Psoas muscle (tissue), 8 donors: ENCODE measurements around the gene LRCH4. TPM values are rescaled to one million over a fixed set of nuclear protein-coding genes. Genes with fewer than 3 reads are reported as not detected.

Source experiments
- ATAC-seq, 4 donors: fragments of 200-7000 bp; cut with Tn5 transposase; one replicate each; pipeline ENCODE4 v1.9.1; 2020; ENCODE audit warnings: moderate library complexity in 3 of 4, mild to moderate bottlenecking in 2 of 4
- DNase-seq, 2 donors: peaks; one replicate each; pipeline ENCODE4 v3.0.0-alpha.2; 2020
- H3K27ac ChIP-seq: fragments of 200-600 bp; one replicate; pipeline ENCODE4 v1.8.0; 2022
- H3K27me3 ChIP-seq, 3 donors: fragments of 200-600 bp in 1 of 3; one replicate each; pipeline versions ENCODE4 v1.6.1 to v1.8.0; 2013 to 2022; ENCODE audit warnings: low read length in 2 of 3, mild to moderate bottlenecking in 2 of 3, moderate library complexity in 1 of 3; ENCODE audit not compliant: insufficient read depth in 3 of 3
- H3K36me3 ChIP-seq, 2 donors: fragments of 200-600 bp in 1 of 2; one replicate each; pipeline versions ENCODE4 v1.6.1 to v1.8.0; 2013 to 2022; ENCODE audit warnings: low read depth in 1 of 2, mild to moderate bottlenecking in 1 of 2, moderate library complexity in 1 of 2; ENCODE audit not compliant: insufficient read depth in 1 of 2
- H3K4me1 ChIP-seq: fragments of 200-600 bp; one replicate; pipeline ENCODE4 v1.8.0; 2022
- H3K4me3 ChIP-seq: fragments of 200-600 bp; one replicate; pipeline ENCODE4 v1.8.0; 2022; ENCODE audit warnings: mild to moderate bottlenecking
- H3K9me3 ChIP-seq: fragments of 200-600 bp; one replicate; pipeline ENCODE4 v1.8.0; 2022
- CTCF ChIP-seq: fragments of 200-600 bp; IDR thresholded peaks from one replicate; pipeline ENCODE4 v1.8.0; 2022; ENCODE audit warnings: antibody characterized with exemption
- WGBS, 3 donors: extraction: QIAGEN DNeasy Blood & Tissue Kit; methylation state at CpG; one replicate each; pipeline versions ENCODE4 v1.1.6 to v1.1.7; 2013; 5-methylcytosine and 5-hydroxymethylcytosine counted together
- intact Hi-C, 2 donors: fragments of 100-400 bp; cut with DNase I; formaldehyde crosslinking; loops; one replicate each; pipeline versions ENCODE4 v1.11.0 to v1.14.2; 2022
- polyA plus RNA-seq, 3 donors: library from polyadenylated mRNA; stranded (reverse); fragments of 200-250 nt; gene quantifications; one replicate each; pipeline ENCODE4 v1.2.3, GENCODE V29; 2013
- total RNA-seq, 4 donors: library from RNA; stranded (reverse); fragmentation: NEBNext Ultra II Directional in 2 of 4; extraction: Animal tissue kit (Norgen Biotek cat#: 25700) in 2 of 4; gene quantifications; one replicate each; pipeline versions ENCODE4 v1.2.1 to v1.2.4, GENCODE V29; 2021 to 2023
- donor health status: healthy with polysubstance abuse.
- donor health status: DM: no; HTN: no; CAD: no; lungs with moderate emphysema.
- donor health status: Bipolar disorder and iron deficiency.
- donor health status: healthy.
- donor health status: DM: yes; HTN: yes; CAD: no.
- donor health status: DM: no; HTN: no; CAD: no.
- donor health status: DM: no; HTN: no; CAD: no.
- donor health status: DM: yes; HTN: yes; CAD: no.

Gene LRCH4
- total and polyA plus RNA-seq, 7 donors = 16.7 to 41.5 (median 33.5) TPM

GRCh38 chr7:100561491-100562194 is 24.3 kb downstream of the LRCH4 start:
- H3K4me3 ChIP-seq = no peak overlapping the region
- no peaks in the 10 kb centered on the region for H3K27me3 ChIP-seq
- TF ChIP-seq CTCF = no peak
- H3K36me3 ChIP-seq = peaks cover 0 to 5% of the 10 kb centered on the region in 2 donors
- 93 to 96% (median 96%) methylated on average over 12 of the region's 12 CpGs for WGBS, 3 donors
- H3K4me1 ChIP-seq = no peaks in the 10 kb centered on the region
- intact Hi-C loops = loop anchor here in 1 of 2 donors (5.0 kb wide), 1 partner anchor 94 kb away; no protein-coding TSS in a partner anchor
- H3K27ac ChIP-seq = no peak overlapping the region
- no peaks in the 10 kb centered on the region for H3K9me3 ChIP-seq
- DNase-seq = no peak
- ATAC-seq = no peak

- peaks cover 4 to 21% of the 10 kb centered on the region in 2 donors for H3K36me3 ChIP-seq
- H3K4me1 ChIP-seq = no peaks in the 10 kb centered on the region
- H3K27ac ChIP-seq = no peak overlapping the region
- ATAC-seq = no peak
- WGBS, 3 donors = 83 to 84% (median 84%) methylated on average over 4 of the region's 4 CpGs
- no peak for DNase-seq
- H3K27me3 ChIP-seq = no peaks in the 10 kb centered on the region
- intact Hi-C loops = loop anchor here in 1 of 2 donors (1.0 kb wide), 1 partner anchor 90 kb away; no protein-coding TSS in a partner anchor
- TF ChIP-seq CTCF = no peak
- no peaks in the 10 kb centered on the region for H3K9me3 ChIP-seq
- no peak overlapping the region for H3K4me3 ChIP-seq
These were observed 26.8 kb downstream of the LRCH4 start for GRCh38 chr7:100559127-100559526.

GRCh38 chr7:100556541-100556940 is 29.4 kb downstream of the LRCH4 start:
- Histone ChIP-seq H3K4me3 (no peak overlapping the region), H3K27ac (no peak overlapping the region), H3K36me3 (peaks cover 10 to 44% of the 10 kb centered on the region in 2 donors), H3K4me1 (no peaks in the 10 kb centered on the region), H3K27me3 (no peaks in the 10 kb centered on the region), H3K9me3 (no peaks in the 10 kb centered on the region)
- WGBS, 3 donors = 76 to 84% (median 81%) methylated on average over 4 of the region's 4 CpGs
- TF ChIP-seq CTCF = no peak
- ATAC-seq = no peak
- intact Hi-C loops = no loop called here
- no peak for DNase-seq

- no peak for ATAC-seq
- no peak for DNase-seq
- H3K36me3 ChIP-seq = peaks cover 10 to 50% of the 10 kb centered on the region in 2 donors
- no peaks in the 10 kb centered on the region for H3K27me3 ChIP-seq
- no peak overlapping the region for H3K4me3 ChIP-seq
- H3K9me3 ChIP-seq = no peaks in the 10 kb centered on the region
- no peaks in the 10 kb centered on the region for H3K4me1 ChIP-seq
- 81 to 96% (median 87%) methylated on average over 5 of the region's 5 CpGs for WGBS, 3 donors
- intact Hi-C loops = no loop called here
- H3K27ac ChIP-seq = no peak overlapping the region
- no peak for TF ChIP-seq CTCF
These were observed 30.2 kb downstream of the LRCH4 start for GRCh38 chr7:100555701-100556100.

GRCh38 chr7:100553032-100553431 is 32.9 kb downstream of the LRCH4 start:
- H3K36me3 ChIP-seq = peaks cover 10 to 54% of the 10 kb centered on the region in 2 donors
- TF ChIP-seq CTCF = no peak
- ATAC-seq (no peak), DNase-seq (no peak)
- no peak overlapping the region for H3K27ac ChIP-seq
- no peaks in the 10 kb centered on the region for H3K9me3 ChIP-seq
- no peaks in the 10 kb centered on the region for H3K27me3 ChIP-seq
- intact Hi-C loops = no loop called here
- WGBS, 3 donors = 95 to 98% (median 97%) methylated on average over 3 of the region's 3 CpGs
- H3K4me3 ChIP-seq = no peak overlapping the region
- peaks cover 7% of the 10 kb centered on the region for H3K4me1 ChIP-seq
